Activated naive CD8-positive, alpha-beta T cell treated with anti-CD3 and anti-CD28 coated beads for 36 hours (primary cell): Measurements from ENCODE around the gene IQSEC2. TPM values are rescaled to one million over a fixed set of nuclear protein-coding genes. Genes with fewer than 3 reads are reported as not detected.

ENCODE experiments used
- DNase-seq: peaks from one replicate; pipeline ENCODE4 v3.0.0; 2021
- H3K27ac Mint-ChIP-seq: one replicate; pipeline ENCODE4 v1.8.0; 2022; ENCODE audit warnings: mild to moderate bottlenecking, moderate library complexity, mixed read lengths
- H3K27me3 Mint-ChIP-seq: one replicate; pipeline ENCODE4 v1.8.0; 2022; ENCODE audit warnings: mild to moderate bottlenecking, mixed read lengths
- H3K36me3 Mint-ChIP-seq: one replicate; pipeline ENCODE4 v1.8.0; 2021; ENCODE audit warnings: mild to moderate bottlenecking, mixed read lengths
- H3K4me1 Mint-ChIP-seq: one replicate; pipeline ENCODE4 v1.8.0; 2021; ENCODE audit warnings: mixed read lengths
- H3K4me3 Mint-ChIP-seq: one replicate; pipeline ENCODE4 v1.8.0; 2022; ENCODE audit warnings: mild to moderate bottlenecking, moderate library complexity, mixed read lengths
- H3K9me3 Mint-ChIP-seq: one replicate; pipeline ENCODE4 v1.8.0; 2022; ENCODE audit warnings: mixed read lengths
- total RNA-seq, 2 experiments: library from RNA; stranded (reverse); gene quantifications; one replicate each; pipeline ENCODE4 v1.2.3, GENCODE V29; 2021

The IQSEC2 gene
- total RNA-seq, 2 experiments from 2014 or later, result 0.20 to 0.21 TPM

- H3K4me1 Mint-ChIP-seq, result peaks cover 28% of the 10 kb centered on the region
- peak overlapping the region; percentile 19 for H3K4me3 Mint-ChIP-seq
- no peaks in the 10 kb centered on the region for H3K27me3 Mint-ChIP-seq
- H3K36me3 Mint-ChIP-seq, result no peaks in the 10 kb centered on the region
- DNase-seq, result no peak
- H3K27ac Mint-ChIP-seq, result peak overlapping the region; percentile 46
- H3K9me3 Mint-ChIP-seq, result no peaks in the 10 kb centered on the region
These were observed 18.4 kb downstream of the IQSEC2 start for GRCh38 chrX:53262918-53263394.

- no peaks in the 10 kb centered on the region for H3K9me3 Mint-ChIP-seq
These were observed 19.0 kb downstream of the IQSEC2 start for GRCh38 chrX:53262189-53262917.

GRCh38 chrX:53261355-53261972 is 19.9 kb downstream of the IQSEC2 start:
- no peak overlapping the region for H3K27ac Mint-ChIP-seq
- no peaks in the 10 kb centered on the region for H3K36me3 Mint-ChIP-seq
- DNase-seq, result no peak
- H3K4me1 Mint-ChIP-seq, result peaks cover 28% of the 10 kb centered on the region
- H3K4me3 Mint-ChIP-seq, result no peak overlapping the region
- no peaks in the 10 kb centered on the region for H3K27me3 Mint-ChIP-seq
- no peaks in the 10 kb centered on the region for H3K9me3 Mint-ChIP-seq

More at GRCh38 chrX:53262189-53262917, 19.0 kb downstream of the IQSEC2 start:
- DNase-seq, result no peak
- no peak overlapping the region for H3K27ac Mint-ChIP-seq
- H3K27me3 Mint-ChIP-seq, result no peaks in the 10 kb centered on the region
- H3K36me3 Mint-ChIP-seq, result no peaks in the 10 kb centered on the region
- no peak overlapping the region for H3K4me3 Mint-ChIP-seq
- peaks cover 28% of the 10 kb centered on the region for H3K4me1 Mint-ChIP-seq

- no peaks in the 10 kb centered on the region for H3K27me3 Mint-ChIP-seq
- H3K4me1 Mint-ChIP-seq, result peaks cover 28% of the 10 kb centered on the region
- no peak overlapping the region for H3K27ac Mint-ChIP-seq
- no peak overlapping the region for H3K4me3 Mint-ChIP-seq
- H3K9me3 Mint-ChIP-seq, result no peaks in the 10 kb centered on the region
- no peaks in the 10 kb centered on the region for H3K36me3 Mint-ChIP-seq
- no peak for DNase-seq
These were observed 20.5 kb downstream of the IQSEC2 start for GRCh38 chrX:53260836-53261235.

- Mint-ChIP-seq H3K36me3 (no peaks in the 10 kb centered on the region), H3K4me3 (no peak overlapping the region), H3K27me3 (no peaks in the 10 kb centered on the region), H3K4me1 (peaks cover 16% of the 10 kb centered on the region), H3K9me3 (no peaks in the 10 kb centered on the region), H3K27ac (no peak overlapping the region)
- DNase-seq, result no peak
These were observed 23.5 kb downstream of the IQSEC2 start for GRCh38 chrX:53257670-53258423.

GRCh38 chrX:53257166-53257565 is 24.2 kb downstream of the IQSEC2 start:
- Mint-ChIP-seq H3K9me3 (no peaks in the 10 kb centered on the region), H3K36me3 (no peaks in the 10 kb centered on the region), H3K4me3 (no peak overlapping the region), H3K27me3 (no peaks in the 10 kb centered on the region), H3K27ac (no peak overlapping the region), H3K4me1 (peaks cover 10% of the 10 kb centered on the region)
- DNase-seq, result no peak

GRCh38 chrX:53256446-53257041 is 24.8 kb downstream of the IQSEC2 start:
- no peaks in the 10 kb centered on the region for H3K27me3 Mint-ChIP-seq
- peaks cover 3% of the 10 kb centered on the region for H3K4me1 Mint-ChIP-seq
- no peaks in the 10 kb centered on the region for H3K9me3 Mint-ChIP-seq
- no peak overlapping the region for H3K27ac Mint-ChIP-seq
- DNase-seq, result no peak
- no peak overlapping the region for H3K4me3 Mint-ChIP-seq
- H3K36me3 Mint-ChIP-seq, result no peaks in the 10 kb centered on the region

- no peaks in the 10 kb centered on the region for H3K4me1 Mint-ChIP-seq
- no peaks in the 10 kb centered on the region for H3K9me3 Mint-ChIP-seq
- no peak overlapping the region for H3K27ac Mint-ChIP-seq
- no peaks in the 10 kb centered on the region for H3K27me3 Mint-ChIP-seq
- no peak for DNase-seq
- H3K36me3 Mint-ChIP-seq, result no peaks in the 10 kb centered on the region
- no peak overlapping the region for H3K4me3 Mint-ChIP-seq
These were observed 25.6 kb downstream of the IQSEC2 start for GRCh38 chrX:53255738-53256191.

GRCh38 chrX:53254570-53255461 is 26.6 kb downstream of the IQSEC2 start:
- no peaks in the 10 kb centered on the region for H3K27me3 Mint-ChIP-seq
- H3K4me1 Mint-ChIP-seq, result no peaks in the 10 kb centered on the region
- H3K4me3 Mint-ChIP-seq, result no peak overlapping the region
- DNase-seq, result no peak
- H3K36me3 Mint-ChIP-seq, result no peaks in the 10 kb centered on the region
- no peaks in the 10 kb centered on the region for H3K9me3 Mint-ChIP-seq
- no peak overlapping the region for H3K27ac Mint-ChIP-seq

GRCh38 chrX:53253293-53254020 is 27.9 kb downstream of the IQSEC2 start:
- H3K36me3 Mint-ChIP-seq, result no peaks in the 10 kb centered on the region
- H3K9me3 Mint-ChIP-seq, result no peaks in the 10 kb centered on the region
- H3K27ac Mint-ChIP-seq, result no peak overlapping the region
- DNase-seq, result no peak
- H3K4me3 Mint-ChIP-seq, result no peak overlapping the region
- H3K4me1 Mint-ChIP-seq, result no peaks in the 10 kb centered on the region
- no peaks in the 10 kb centered on the region for H3K27me3 Mint-ChIP-seq

- no peak for DNase-seq
- Mint-ChIP-seq H3K9me3 (no peaks in the 10 kb centered on the region), H3K4me3 (no peak overlapping the region), H3K27me3 (no peaks in the 10 kb centered on the region), H3K27ac (no peak overlapping the region), H3K36me3 (no peaks in the 10 kb centered on the region), H3K4me1 (no peaks in the 10 kb centered on the region)
These were observed 30.1 kb downstream of the IQSEC2 start for GRCh38 chrX:53251307-53251706.

GRCh38 chrX:53250556-53250955 is 30.8 kb downstream of the IQSEC2 start:
- Mint-ChIP-seq H3K9me3 (no peaks in the 10 kb centered on the region), H3K4me3 (no peak overlapping the region), H3K27me3 (no peaks in the 10 kb centered on the region), H3K36me3 (no peaks in the 10 kb centered on the region), H3K27ac (no peak overlapping the region), H3K4me1 (no peaks in the 10 kb centered on the region)
- DNase-seq, result no peak

GRCh38 chrX:53249408-53250042 is 31.9 kb downstream of the IQSEC2 start:
- no peaks in the 10 kb centered on the region for H3K4me1 Mint-ChIP-seq
- no peak for DNase-seq
- no peak overlapping the region for H3K4me3 Mint-ChIP-seq
- no peaks in the 10 kb centered on the region for H3K9me3 Mint-ChIP-seq
- H3K27ac Mint-ChIP-seq, result no peak overlapping the region
- H3K27me3 Mint-ChIP-seq, result no peaks in the 10 kb centered on the region
- H3K36me3 Mint-ChIP-seq, result no peaks in the 10 kb centered on the region
